Measurements from ENCODE around the gene CHSY1.

Gene CHSY1

DNA sequence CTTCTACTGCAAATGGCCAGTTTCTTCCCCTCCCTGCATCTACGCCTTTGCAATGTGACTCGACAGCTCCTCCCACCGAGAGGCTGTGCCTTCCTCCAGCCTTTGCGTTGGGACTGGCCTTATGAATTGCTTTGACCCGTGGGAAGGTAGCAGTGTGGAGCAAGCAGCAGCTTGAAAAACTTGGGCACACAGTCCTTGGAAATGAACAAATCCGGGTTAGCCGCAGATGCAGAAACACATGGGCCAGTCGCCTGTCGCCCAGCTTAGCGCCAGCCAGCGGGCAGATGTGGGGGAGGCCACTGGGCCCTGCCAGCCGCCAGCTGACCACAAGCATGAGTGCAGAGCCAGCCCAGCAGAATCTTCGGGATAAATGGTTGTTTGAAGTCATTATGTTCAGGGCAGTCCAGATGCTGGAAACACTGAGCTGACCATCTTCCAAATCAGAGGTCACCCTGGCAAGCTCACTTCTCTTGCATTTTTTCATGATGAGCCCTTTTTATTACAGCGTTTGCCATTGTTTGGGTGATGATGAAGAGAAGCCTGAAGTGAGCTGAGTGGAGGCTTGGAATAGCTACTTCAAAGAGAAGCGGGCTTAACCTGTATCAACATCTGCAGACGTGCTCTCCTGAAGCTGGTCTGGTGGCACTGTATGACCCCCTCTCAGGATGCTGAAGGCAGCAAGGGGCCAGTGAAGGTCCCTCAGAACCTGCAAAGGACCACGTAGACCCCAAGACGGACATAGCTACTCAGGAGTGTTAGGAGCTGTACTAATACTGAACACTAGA is 15.7 kb upstream of the CHSY1 start:
- no peak for DNase-seq

DNA sequence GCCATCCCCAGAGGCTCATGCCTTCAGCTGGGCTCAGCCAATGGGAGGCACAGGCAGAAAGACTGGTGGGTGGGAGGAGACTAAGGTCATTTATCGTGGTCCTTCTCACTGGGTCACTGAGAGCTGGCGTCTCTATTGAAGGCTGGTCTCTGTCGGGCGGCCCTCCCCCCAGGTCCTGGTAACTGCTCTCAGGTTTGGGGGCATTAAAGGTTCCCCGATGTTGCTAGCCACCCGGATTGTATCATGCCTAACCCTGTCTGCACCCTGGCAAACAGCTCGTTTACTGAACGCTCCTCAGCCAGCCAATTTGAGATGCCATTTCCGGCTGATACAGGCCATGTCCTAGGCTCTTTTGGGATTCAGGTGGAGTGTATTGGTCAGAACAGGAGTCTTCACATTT is 14.9 kb upstream of the CHSY1 start:
- DNase-seq = no peak

DNA sequence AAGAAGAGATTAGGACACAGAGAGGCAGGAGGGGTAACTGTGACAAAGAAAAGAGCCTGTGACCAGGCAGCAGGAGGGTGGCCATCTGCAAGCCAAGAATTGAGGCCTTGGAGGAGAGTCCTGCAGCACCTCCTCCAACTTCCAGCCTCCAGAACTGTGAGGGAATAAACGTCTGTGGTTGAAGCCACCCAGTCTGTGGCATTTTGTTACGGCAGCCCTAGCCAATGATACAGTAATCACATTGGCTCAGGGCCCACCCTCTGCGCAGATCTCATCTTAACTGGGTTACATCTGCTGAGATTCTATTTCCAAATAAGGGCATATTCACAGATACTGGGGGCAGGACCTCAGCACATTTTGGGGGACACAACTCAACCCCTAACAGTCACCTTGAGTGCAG is 14.2 kb upstream of the CHSY1 start:
- DNase-seq = no peak

DNA sequence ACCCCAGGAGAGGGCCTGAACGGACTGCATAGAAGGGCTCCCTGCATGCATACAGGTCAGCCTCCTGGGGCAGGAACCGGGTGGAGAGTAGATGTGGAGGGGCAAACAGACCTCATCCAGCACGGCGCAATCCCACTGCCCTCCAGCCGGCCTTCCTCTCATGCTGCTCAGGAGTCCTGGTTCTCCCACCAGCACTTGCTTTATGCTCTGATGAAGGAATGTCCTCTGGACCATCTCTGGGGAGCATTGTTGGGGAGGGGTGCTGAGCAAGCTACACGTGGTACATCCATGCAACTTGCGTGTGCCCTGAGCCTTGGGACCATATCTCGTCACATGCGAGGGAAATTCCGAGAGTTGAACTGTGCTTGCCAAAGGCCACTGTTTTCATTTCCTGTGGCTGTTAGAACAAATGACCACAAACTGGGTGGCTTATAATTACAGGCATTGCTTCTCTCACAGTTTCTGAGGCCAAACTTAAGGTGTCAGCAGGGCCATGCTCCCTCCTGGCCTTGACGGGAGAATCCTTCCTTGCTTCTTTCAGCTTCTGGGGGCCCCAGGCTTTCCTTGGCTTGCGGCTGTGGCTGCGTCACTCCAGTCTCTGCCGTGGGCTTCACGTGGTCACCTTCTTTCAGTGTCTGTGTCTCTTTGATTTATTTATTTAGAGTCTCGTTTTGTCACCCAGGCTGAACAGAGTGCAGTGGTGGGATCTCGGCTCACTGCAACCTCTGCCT is 13.2 kb upstream of the CHSY1 start:
- no peak for DNase-seq

DNA sequence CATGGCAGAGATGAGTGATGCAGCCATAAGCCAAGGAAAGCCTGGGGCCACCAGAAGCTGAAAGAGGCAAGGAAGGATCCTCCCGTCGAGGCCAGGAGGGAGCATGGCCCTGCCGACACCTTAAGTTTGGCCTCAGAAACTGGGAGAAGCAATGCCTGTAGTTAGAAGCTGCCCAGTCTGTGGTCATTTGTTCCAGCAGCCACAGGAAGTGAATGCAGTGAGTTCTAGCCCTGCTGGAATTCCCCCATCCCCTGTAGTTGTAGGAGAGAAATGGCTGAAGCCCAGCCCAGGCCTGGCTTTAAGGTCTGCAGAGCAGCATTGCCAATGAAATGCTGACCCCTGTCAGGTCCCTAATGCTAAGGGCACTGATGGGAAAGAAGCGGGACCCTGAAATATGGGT is 12.2 kb upstream of the CHSY1 start:
- no peak for DNase-seq

DNA sequence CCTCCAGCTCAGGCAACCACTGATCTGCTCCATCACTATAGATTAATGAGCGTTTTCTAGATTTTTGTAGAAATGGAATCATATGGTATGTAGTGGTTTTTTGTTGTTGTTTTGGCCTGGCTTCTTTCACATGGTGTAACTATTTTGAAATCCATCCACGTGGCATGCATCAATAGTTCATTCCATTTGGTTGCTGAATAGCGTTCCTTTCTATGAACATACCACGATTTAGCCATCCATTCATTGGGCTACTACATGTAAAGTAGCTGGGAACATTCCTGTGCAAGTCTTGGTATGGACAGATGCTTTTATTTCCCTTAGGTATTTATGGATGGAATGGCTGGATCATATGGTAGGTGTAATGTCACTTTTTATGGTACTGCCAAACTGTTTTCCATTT is 10.7 kb upstream of the CHSY1 start:
- no peak for DNase-seq

DNA sequence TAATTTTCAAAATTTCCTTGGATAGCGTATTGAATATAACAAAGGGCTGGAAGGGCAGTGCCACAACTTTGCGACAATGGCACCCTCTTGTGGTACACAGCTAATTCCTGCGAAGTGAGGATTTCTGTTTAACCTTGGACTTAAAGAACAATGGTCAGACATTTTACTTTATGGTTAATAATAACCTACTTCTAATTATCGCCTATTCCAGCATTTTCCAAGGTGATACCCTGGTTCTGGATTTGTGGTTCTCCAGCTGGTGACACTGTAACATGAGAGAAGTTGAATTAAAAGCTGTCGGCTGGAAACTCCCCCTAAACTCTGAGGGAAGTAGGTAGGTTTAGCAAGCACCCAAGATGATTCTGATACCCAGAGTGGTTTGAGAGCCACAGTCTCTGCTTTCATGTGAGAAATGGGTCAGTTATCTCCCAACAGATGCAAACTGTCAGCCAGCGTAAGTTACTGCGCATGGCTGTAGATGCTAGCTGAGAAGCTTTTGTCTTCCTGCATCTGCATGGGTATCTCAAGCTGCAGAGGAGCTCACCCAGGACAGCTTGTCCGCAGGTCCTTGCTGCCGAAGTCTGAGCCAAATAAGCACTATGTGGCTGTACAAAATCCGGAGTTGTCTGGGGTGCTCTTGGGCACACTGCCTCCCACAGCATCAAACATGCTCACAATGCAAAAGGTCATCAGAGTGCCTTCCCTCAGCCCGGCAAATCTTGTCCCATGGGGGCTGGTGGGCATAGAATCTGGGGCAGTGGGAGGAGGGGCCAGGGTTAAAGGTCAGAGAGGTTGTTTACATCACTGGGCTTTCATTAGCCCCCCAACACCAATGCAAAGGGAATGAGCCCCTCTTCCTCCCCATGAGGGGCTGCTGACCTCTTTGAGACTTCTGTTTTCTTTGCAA is 6.6 kb upstream of the CHSY1 start:
- DNase-seq = no peak

DNA sequence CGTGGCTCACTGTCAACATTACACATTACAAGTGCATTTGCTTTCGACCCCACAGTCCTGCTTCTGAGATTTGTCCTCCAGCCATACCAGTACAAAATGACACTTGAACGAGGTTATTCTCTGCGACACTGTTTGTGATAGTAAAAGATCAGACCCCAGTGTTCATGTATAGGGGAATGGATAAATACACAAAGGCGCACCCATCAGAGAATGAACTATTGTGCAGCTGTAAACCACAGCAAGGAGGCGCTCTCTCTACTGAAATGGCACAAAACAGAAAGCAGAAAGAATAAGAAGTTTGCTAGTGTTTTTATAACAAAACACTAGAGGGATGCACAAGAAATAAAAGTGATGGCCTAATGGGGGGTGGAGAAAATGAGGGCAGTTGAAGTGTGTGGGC is 4.9 kb upstream of the CHSY1 start:
- no peak for DNase-seq

DNA sequence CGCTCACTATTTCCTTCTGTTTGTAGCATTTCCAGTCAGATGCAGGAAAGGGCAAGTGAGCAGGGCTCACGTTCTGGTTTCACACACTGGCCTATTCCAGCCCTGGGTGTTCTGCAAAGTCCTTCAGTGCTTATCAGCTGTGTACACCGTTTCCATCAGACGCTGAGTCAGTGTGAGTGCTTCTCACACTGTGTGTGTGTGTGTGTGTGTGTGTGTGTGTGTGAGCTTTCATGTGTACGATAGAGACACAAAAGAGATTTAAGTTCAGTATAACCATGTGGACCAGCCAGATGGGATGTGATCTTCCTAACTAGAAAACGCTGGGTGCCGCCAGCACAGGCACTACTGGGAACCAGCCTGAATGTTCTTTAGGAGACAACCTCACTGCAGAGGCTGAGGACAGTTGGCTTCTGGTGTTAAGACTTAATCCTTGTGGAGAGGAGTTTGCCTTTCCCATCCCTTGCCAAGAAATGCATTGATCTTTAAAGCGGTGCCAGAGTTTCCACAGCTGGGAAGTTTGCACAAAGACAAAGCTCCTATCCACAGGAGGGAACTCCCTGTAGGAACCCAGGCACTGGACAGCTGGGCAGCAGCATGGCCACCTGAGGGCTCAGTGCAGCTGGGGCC is 3.9 kb upstream of the CHSY1 start:
- DNase-seq = no peak

DNA sequence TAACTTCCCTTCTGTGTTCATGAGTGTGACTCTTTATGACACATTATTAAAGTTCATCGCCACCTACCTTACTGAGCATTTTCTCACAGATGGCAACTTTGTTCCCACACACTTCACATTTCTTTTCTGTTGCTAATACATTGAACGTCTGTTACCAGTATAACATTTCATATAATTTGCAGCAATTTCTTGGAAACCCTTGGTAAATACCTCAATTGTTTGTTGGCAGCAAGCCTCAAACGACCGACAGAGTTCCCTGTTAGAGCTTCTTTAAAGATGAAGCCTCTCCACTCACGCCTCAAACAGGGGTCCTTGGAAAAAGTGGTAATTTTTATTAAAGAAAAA is 3.2 kb upstream of the CHSY1 start:
- no peak for DNase-seq

DNA sequence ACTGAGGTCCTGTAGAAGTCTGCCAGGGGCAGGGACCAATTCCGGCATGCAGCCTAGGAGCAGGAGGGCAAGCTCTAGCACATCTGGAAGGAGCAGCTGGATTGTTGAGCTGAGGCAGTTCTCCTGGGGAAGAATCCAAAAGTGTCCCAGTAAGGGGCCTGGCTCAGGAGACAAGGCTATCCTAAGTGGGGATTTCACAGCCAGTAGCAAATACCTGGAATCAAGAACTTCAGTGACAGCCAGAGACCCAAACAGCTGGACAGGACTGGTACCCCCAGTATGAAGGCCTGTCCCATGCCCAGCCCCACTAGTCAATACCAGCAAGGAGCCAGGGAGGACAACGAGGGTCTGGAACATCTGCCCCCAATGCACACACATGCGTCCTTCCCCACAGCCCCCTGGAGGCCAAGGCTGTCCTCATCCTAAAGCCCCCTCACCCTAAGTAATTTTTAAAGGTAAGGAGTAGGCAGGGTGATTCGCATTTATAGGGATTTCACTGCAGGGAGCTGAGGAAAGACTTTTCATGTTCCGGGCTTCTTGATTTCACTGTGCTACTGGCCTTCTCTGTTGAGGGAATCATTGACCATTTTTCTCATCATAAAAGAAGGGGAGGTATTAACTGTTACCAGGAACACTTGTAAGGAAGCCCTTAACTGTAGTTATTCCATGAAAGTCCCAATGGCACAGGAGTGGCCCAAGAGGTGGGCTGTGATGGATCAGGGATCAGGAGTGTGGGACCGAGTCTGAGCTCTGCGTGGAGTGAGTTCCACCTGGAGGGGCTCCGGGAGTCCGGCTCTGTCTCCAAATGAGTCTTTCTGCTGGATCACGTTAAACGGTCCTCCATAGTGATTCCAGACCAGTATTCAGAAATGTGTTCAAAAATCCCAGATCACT is 2.6 kb upstream of the CHSY1 start:
- DNase-seq = no peak

DNA sequence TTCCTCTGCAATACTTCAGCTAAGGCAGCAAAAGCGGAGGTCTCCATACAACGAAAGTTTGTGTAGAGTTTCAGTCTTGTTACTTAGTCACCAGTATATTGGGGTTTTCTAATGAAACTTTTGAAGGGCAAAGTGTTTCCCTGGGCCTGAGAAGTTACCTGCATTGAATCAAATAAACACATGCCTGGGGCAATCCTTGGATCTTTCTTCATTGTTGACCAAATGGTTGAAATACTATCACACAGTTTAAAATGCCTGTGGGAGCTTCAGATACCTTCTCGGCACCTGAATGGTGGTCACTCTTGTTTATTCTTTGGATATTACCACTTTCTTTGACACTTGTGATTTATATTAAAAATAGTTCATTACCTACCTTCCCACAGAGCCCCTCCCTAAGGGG is 988 bp upstream of the CHSY1 start:
- no peak for DNase-seq

DNA sequence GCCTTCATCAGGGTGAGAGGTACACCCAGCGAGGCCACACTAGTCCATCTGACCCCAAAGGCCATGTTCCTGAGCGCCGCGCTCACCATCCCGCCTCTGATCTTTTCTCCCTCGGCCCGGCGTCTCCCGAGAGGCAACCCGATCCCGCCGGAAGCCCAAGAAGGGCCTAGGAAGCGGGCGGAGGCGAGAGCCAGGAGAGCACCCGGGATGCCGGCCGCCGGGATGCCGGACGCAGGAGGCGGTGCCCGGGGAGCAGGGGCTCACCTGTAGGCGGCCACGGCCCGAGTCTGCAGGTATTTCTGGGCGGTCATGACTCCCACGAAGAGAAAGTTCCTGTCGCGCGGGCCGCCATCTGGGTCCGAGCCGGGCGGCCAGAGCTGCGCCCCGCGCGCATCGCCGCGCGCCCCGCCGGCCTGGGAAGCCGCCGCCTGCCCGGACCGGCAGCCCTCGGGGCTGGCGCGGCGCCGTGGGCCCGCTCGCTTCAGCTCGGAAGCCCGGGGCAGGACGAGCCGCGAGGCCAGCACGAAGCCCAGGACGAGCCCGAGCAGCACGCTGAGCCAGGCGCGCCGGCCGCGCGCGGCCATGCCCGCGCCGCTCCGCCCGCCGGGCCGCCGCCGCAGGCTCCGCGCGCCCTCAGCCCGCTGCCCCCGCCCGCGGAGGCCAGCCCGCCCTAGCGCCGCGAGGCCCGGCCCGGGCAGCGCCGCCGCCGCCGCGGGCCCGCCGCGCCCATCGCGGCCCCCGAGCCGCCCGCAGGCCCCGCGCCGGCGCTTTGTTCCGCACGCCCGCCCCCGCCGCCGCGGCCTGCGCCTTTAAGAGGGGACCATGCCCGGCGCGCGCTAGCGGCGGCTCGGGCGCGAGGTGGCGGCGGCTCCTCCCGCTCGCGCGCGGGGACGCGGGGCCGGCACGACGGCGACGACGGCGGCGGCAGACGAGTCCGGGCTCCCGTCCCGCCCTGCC is 697 bp downstream of the CHSY1 start:
- no peak for DNase-seq

DNA sequence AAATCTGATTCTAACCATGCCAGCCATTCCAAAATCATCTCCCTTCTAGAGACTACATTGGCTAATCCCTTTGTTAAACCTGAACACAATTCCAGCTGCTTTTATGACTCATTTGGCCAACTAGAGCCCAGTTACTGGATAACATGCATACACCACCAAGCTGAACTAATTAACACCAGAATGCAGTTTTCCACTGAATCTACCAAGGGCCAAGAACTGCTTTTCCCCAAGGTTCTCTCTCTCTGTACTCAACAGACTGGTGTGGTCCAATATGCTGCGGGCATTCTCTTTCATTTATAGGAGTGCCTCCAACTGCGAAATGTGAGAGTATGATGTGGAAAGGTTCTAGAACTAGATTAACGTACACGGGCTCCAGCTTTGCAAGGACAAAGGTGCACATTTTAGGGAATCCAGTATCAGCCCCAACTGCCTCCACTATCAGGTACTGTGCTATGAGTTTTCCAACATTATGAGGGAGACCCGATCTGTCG is 1.5 kb downstream of the CHSY1 start:
- DNase-seq = no peak

DNA sequence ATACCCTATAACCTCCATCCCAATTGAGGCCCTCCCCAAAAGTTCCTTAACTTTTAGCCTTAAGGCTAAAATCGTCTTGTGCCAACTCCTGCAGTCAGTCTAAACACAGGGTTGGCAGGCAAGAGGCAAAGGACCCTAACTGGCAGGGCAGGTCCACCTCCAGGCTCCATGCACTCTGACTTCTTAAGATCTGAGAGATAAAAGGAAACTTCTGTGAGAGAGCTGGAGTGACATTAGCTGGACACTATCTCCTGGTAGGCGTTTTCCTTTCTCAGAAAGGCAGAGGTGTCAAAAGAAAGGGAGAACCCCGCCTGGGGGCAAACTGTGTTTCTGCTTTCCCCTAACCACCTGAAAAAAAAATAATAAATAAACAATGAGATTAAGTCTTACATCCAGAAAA is 3.6 kb downstream of the CHSY1 start:
- no peak for DNase-seq

DNA sequence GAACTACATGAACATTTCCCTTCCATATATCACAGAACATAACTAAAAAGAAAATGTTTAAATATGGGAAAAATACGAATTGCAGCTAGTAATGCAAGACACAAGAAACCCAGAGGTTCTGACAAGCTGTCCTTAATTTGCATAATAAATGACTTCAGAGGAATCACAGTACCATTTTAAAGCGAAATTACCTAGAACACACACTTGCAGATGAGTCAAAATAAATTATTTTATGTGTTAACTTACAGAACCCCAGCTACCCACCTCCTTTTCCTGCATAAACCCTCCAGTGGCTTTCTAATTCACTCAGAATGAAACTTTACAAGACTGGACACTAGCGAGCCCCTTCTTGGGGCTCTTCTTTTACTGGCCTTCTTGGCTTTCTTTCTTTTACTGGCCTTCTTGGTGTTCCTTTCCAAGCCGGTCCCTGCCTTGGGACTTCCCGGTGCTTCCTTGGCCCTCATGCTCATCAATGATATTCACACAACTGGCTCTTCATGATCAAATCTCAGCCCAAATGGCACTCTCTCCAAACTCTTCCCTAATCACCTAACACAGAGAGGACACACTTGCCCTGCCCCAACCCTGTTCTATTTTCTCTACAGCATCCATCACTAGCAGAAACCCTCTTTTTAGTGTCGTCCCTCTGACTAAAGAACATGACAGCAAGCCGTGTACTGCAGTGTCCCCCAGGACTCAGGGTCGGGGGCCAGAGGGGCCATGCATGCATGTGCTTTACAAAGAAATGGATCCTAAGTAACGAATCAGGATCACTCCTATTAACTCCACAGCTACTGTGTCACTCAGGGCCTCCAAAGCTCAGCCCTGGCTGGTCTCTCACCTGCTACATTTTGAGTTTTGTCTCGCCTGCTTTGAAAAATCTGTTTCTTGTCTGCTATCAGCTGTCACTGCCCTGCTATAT is 4.8 kb downstream of the CHSY1 start:
- DNase-seq = no peak

DNA sequence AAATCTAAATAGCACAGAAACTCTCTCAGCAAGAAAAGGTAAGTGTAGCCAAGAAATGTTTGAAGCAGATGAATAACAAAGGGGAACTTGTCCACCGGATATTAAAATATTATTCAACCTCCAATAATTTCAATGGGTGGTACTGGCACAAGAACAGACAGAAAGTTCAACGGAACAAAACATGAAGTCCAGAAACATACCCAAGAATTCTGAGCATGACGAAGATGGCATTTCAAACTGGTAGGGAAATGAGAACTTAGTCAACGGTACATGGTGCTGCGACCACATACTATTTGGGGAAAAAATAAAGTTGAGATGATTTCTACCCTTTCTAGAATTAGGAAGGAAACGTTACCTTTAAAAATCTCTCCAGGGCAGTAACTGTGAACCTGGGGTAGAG is 5.5 kb downstream of the CHSY1 start:
- DNase-seq = no peak

DNA sequence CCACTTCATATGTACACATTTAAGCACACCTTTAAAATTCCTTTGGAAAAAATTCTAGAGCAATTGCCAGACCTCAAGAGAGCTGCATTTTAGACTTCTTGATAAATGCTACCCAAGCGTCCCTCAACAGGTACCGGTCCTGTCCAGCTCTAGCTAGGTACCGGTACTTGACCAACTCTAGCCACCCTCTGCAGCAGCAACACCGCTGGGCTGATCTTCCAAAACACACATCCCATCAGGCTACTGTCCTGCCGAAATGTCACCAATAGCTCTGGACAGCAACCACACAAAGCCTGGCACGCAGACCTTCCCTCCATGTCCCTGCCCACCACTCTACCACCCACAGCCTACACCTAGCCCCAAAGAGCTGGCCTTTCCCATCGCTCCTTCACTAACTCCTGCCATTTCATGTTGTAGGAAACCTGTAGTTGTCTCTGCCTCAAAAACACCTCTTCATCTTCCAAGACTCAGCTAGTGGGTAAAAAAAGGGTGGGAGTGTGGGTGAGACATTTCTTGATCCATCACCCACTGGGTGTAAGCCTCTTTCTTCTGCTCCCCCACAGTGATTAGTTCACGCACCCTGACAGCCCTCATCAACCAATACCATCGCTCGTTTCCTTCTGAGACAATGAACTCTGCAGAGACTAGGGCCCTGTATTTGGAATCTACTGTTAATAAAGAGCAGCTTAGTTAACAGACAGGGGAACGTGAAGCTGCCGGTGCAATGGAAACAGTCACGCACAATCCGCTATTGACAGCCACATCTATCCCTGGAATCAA is 6.8 kb downstream of the CHSY1 start:
- no peak for DNase-seq

Data from NCI-H510A (cell line).